ENCODE data around the gene CDA. TPM values are rescaled to one million over a fixed set of nuclear protein-coding genes. Genes with fewer than 3 reads are reported as not detected.
A peak's percentile ranks its signal among the peaks of the same experiment; 100 is the strongest.

CDA gene
- total RNA-seq, 4 donors from 2014 or later: 0.96 to 4.3 (median 3.1) TPM; not detected in 1

DNA sequence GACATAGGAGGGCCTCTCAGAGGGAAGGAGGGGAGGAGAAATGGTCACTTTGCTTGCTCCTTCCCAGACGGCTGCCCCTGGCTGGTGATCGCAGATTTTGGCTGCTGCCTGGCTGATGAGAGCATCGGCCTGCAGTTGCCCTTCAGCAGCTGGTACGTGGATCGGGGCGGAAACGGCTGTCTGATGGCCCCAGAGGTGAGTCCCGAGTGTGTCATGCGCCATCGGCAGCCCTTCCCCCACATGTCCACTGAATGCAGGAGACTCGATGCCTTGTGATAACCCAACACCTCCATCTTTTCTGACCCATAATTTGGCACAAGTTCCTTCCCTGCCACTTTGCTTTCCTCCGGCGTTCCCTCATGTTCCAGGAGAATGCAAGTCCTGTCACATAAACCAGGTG, 59.5 kb downstream of the CDA start:
- TF ChIP-seq POLR2AphosphoS5 (IDR thresholded peaks at IDR 0.05) (no peak), POLR2A (IDR thresholded peaks at IDR 0.05) (no peak), CTCF (IDR thresholded peaks at IDR 0.05) (no peak), EP300 (IDR thresholded peaks at IDR 0.05) (no peak)
- H3K27ac ChIP-seq: no peak overlapping the region
- no peaks in the 10 kb centered on the region for H3K9me3 ChIP-seq
- peaks cover 0 to 99% of the 10 kb centered on the region in 2 donors for H3K36me3 ChIP-seq
- ATAC-seq: no peak
- 84% methylated on average over 12 of the region's 13 CpGs; no CpG with 5 or more reads in 1 of the 2 donors for WGBS, 2 donors (ENCODE audit: low coverage in 1 of 2)
- H3K4me3 ChIP-seq: no peak overlapping the region
- H3K4me1 ChIP-seq: no peaks in the 10 kb centered on the region
- H3K27me3 ChIP-seq: no peaks in the 10 kb centered on the region

DNA sequence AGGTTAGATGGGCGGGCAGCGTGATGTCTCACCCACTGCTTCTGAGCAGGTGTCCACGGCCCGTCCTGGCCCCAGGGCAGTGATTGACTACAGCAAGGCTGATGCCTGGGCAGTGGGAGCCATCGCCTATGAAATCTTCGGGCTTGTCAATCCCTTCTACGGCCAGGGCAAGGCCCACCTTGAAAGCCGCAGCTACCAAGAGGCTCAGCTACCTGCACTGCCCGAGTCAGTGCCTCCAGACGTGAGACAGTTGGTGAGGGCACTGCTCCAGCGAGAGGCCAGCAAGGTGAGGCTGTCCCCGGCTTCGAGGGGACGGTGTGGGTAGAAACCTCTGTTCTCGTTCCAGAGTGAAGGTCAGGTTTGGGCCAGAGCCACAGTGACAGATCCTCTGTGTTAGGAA, 60.0 kb downstream of the CDA start:
- no peaks in the 10 kb centered on the region for H3K4me1 ChIP-seq
- H3K27me3 ChIP-seq: no peaks in the 10 kb centered on the region
- 67 to 100% methylated on average over 1 to 3 of the region's 15 CpGs for WGBS, 2 donors (ENCODE audit: low coverage in 1 of 2)
- no peak overlapping the region for H3K27ac ChIP-seq
- H3K9me3 ChIP-seq: no peaks in the 10 kb centered on the region
- peaks cover 0 to 99% of the 10 kb centered on the region in 2 donors for H3K36me3 ChIP-seq
- no peak for ATAC-seq
- no peak overlapping the region for H3K4me3 ChIP-seq
- TF ChIP-seq EP300 (IDR thresholded peaks at IDR 0.05) (no peak), POLR2A (IDR thresholded peaks at IDR 0.05) (no peak), CTCF (IDR thresholded peaks at IDR 0.05) (no peak), POLR2AphosphoS5 (IDR thresholded peaks at IDR 0.05) (no peak)

- Histone ChIP-seq H3K4me1 (peaks cover 0 to 2% (median 0%) of the 10 kb centered on the region in 3 donors), H3K9me3 (no peaks in the 10 kb centered on the region), H3K27me3 (no peaks in the 10 kb centered on the region), H3K36me3 (peaks cover 0 to 100% of the 10 kb centered on the region in 2 donors), H3K27ac (no peak overlapping the region), H3K4me3 (no peak overlapping the region)
- TF ChIP-seq POLR2A (IDR thresholded peaks at IDR 0.05) (no peak), POLR2AphosphoS5 (IDR thresholded peaks at IDR 0.05) (no peak), EP300 (IDR thresholded peaks at IDR 0.05) (no peak), CTCF (IDR thresholded peaks at IDR 0.05) (no peak)
- no peak for ATAC-seq
- whole genome bisulfite sequencing, 2 donors (ENCODE audit: low coverage in 1 of 2): 89 to 96% methylated on average over 3 to 5 of the region's 15 CpGs
Measured at GRCh38 chr1:20652300-20652699, 63.4 kb downstream of the CDA start.

DNA sequence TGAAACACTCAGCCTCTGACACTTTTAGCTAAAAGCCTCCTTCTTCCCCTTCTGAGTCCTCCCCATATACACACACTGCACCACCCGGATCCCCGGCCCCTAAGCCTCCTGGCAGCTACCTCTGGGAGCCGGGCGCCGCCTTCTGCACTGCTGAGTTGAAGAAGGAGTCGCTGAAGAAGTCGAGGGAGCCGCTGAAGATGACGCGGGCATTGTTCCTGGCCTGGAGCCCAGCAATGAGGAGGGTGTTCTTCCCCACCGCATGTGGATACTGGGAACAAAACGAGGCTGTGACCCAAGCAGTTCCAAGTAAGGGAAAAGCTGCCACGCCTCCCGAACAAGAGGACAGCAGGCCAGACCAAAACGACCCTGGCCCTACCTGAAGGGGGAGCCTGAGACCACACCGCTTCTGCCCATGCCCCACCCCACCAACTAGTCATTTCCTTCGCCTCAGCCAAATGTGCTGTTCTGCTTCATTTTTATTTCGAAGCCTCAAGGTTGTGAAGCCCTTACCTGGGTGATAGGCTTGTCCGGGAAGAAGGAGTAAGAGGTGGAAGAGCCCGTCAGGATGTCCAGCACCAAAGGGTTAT, 65.3 kb downstream of the CDA start:
- TF ChIP-seq CTCF (IDR thresholded peaks at IDR 0.05): no peak
- TF ChIP-seq POLR2AphosphoS5 (IDR thresholded peaks at IDR 0.05): no peak
- no peak for TF ChIP-seq EP300 (IDR thresholded peaks at IDR 0.05)
- no peak for TF ChIP-seq POLR2A (IDR thresholded peaks at IDR 0.05)
- Histone ChIP-seq H3K27ac (peak overlapping the region in 3 of 4 donors; percentile 35 to 46 (median 35)), H3K27me3 (no peaks in the 10 kb centered on the region), H3K4me1 (peaks cover 0 to 19% (median 0%) of the 10 kb centered on the region in 3 donors), H3K4me3 (no peak overlapping the region), H3K9me3 (no peaks in the 10 kb centered on the region), H3K36me3 (peaks cover 0 to 97% of the 10 kb centered on the region in 2 donors)
- WGBS, 2 donors (ENCODE audit: low coverage in 1 of 2): 83 to 92% methylated on average over 2 to 6 of the region's 20 CpGs
- ATAC-seq: no peak

DNA sequence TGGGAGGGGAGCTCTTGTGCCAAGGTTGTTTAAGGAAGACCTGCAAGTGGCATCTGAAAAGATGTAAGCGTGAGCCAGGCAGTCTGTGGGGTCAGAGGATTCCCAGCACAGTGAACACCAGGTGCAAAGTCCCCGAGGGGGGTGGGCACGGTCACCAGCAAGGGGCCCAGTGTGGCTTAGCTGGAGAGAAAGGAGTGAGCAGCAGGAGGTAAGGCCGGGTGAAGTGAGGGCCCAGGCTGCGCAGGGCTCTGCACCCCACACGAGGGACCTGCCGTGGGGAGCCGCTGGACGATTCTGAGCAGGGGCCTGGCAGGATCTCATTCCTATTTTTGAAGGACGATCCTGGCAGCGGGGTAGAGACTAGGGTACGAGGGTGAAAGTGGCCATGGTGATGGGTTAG, 68.1 kb downstream of the CDA start:
- Histone ChIP-seq H3K9me3 (no peaks in the 10 kb centered on the region), H3K4me3 (no peak overlapping the region), H3K27ac (peak overlapping the region in 1 of 4 donors; percentile 10), H3K27me3 (no peaks in the 10 kb centered on the region), H3K4me1 (peaks cover 0 to 40% (median 6%) of the 10 kb centered on the region in 3 donors), H3K36me3 (peaks cover 0 to 69% of the 10 kb centered on the region in 2 donors)
- no peak for ATAC-seq
- WGBS, 2 donors (ENCODE audit: low coverage in 1 of 2): 77 to 100% methylated on average over 1 to 6 of the region's 12 CpGs
- no peak for TF ChIP-seq POLR2A (IDR thresholded peaks at IDR 0.05)
- no peak for TF ChIP-seq CTCF (IDR thresholded peaks at IDR 0.05)
- TF ChIP-seq POLR2AphosphoS5 (IDR thresholded peaks at IDR 0.05): no peak
- no peak for TF ChIP-seq EP300 (IDR thresholded peaks at IDR 0.05)
